Measurements from ENCODE around the gene NCKIPSD.

GRCh38 chr3:48716982-48717746 lies 31.4 kb upstream of the NCKIPSD start, which contains the start of gene IP6K2:
- TF ChIP-seq, protein P1, sequence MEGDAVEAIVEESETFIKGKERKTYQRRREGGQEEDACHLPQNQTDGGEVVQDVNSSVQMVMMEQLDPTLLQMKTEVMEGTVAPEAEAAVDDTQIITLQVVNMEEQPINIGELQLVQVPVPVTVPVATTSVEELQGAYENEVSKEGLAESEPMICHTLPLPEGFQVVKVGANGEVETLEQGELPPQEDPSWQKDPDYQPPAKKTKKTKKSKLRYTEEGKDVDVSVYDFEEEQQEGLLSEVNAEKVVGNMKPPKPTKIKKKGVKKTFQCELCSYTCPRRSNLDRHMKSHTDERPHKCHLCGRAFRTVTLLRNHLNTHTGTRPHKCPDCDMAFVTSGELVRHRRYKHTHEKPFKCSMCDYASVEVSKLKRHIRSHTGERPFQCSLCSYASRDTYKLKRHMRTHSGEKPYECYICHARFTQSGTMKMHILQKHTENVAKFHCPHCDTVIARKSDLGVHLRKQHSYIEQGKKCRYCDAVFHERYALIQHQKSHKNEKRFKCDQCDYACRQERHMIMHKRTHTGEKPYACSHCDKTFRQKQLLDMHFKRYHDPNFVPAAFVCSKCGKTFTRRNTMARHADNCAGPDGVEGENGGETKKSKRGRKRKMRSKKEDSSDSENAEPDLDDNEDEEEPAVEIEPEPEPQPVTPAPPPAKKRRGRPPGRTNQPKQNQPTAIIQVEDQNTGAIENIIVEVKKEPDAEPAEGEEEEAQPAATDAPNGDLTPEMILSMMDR (IDR thresholded peaks at IDR 0.05; ENCODE audit: poor library complexity) = no peak
- TF ChIP-seq EZH2 (IDR thresholded peaks at IDR 0.05; ENCODE audit: borderline replicate concordance) = no peak
- no peak for TF ChIP-seq EZH2phosphoT487 (IDR thresholded peaks at IDR 0.05; ENCODE audit: low read depth, severe bottlenecking, unreplicated experiment)

All from hepatocyte (in vitro differentiated cells).